Lower lobe of right lung (tissue), 2 donors: ENCODE measurements around the gene MYO1D. TPM values are rescaled to one million over a fixed set of nuclear protein-coding genes. Genes with fewer than 3 reads are reported as not detected.

Experiments
- ATAC-seq, 2 donors: fragments of 200-7000 bp; cut with Tn5 transposase; one replicate each; pipeline ENCODE4 v1.9.1; 2020 to 2022; ENCODE audit warnings: mild to moderate bottlenecking in 2 of 2, moderate library complexity in 2 of 2
- DNase-seq: peaks from one replicate; pipeline ENCODE4 v3.0.0-alpha.2; 2020
- H3K27ac ChIP-seq: fragments of 200-600 bp; one replicate; pipeline ENCODE4 v1.8.0; 2022
- H3K27me3 ChIP-seq: fragments of 200-600 bp; one replicate; pipeline ENCODE4 v1.8.0; 2022; ENCODE audit warnings: low read depth
- H3K36me3 ChIP-seq: fragments of 200-600 bp; one replicate; pipeline ENCODE4 v1.8.0; 2022; ENCODE audit warnings: mild to moderate bottlenecking
- H3K4me1 ChIP-seq: fragments of 200-600 bp; one replicate; pipeline ENCODE4 v1.8.0; 2022
- H3K4me3 ChIP-seq: fragments of 200-600 bp; one replicate; pipeline ENCODE4 v1.8.0; 2022; ENCODE audit warnings: mild to moderate bottlenecking
- H3K9me3 ChIP-seq: fragments of 200-600 bp; one replicate; pipeline ENCODE4 v1.8.0; 2022
- intact Hi-C: fragments of 100-400 bp; cut with DNase I; formaldehyde crosslinking; loops from one replicate; pipeline ENCODE4 v1.11.0; 2022
- total RNA-seq: library from RNA; stranded (reverse); fragmentation: NEBNext Ultra II Directional; extraction: Animal tissue kit (Norgen Biotek cat#: 25700); gene quantifications from one replicate; pipeline ENCODE4 v1.2.1, GENCODE V29; 2021
- TF ChIP-seq, protein P1 (sequence below): fragments of 200-600 bp; IDR thresholded peaks from one replicate; pipeline ENCODE4 v1.8.0; 2022; ENCODE audit warnings: antibody characterized with exemption, mild to moderate bottlenecking
- donor health status: DM: no; HTN: yes; CAD: no; lungs with severe emphysema.

The MYO1D gene
- total RNA-seq, 1 donor from 2014 or later = 58.0 TPM

DNA sequence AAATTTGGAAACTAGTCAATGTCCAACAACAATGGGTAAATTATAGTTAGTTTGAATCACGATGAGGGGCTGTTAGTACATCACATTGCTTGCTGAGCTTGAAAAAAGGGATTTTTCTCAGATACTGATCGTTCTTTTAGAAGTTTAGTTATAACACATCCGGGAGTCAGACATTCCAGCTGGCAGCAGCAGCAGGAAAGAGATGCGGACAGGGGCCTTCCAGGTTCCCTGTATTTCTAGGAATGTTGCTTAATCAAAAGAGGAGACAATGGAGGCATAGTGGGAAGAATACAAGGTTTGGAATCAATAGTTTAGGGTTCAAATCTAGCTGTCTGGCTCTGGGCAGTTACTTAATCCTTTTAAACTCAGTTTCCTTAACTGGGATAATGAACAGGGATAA, 362.3 kb downstream of the MYO1D start:
- ATAC-seq (no peak), DNase-seq (no peak)
- Histone ChIP-seq H3K4me1 (peaks cover 4% of the 10 kb centered on the region), H3K27ac (no peak overlapping the region), H3K36me3 (peaks cover 3% of the 10 kb centered on the region), H3K9me3 (no peaks in the 10 kb centered on the region), H3K4me3 (no peak overlapping the region), H3K27me3 (no peaks in the 10 kb centered on the region)
- TF ChIP-seq, protein P1, sequence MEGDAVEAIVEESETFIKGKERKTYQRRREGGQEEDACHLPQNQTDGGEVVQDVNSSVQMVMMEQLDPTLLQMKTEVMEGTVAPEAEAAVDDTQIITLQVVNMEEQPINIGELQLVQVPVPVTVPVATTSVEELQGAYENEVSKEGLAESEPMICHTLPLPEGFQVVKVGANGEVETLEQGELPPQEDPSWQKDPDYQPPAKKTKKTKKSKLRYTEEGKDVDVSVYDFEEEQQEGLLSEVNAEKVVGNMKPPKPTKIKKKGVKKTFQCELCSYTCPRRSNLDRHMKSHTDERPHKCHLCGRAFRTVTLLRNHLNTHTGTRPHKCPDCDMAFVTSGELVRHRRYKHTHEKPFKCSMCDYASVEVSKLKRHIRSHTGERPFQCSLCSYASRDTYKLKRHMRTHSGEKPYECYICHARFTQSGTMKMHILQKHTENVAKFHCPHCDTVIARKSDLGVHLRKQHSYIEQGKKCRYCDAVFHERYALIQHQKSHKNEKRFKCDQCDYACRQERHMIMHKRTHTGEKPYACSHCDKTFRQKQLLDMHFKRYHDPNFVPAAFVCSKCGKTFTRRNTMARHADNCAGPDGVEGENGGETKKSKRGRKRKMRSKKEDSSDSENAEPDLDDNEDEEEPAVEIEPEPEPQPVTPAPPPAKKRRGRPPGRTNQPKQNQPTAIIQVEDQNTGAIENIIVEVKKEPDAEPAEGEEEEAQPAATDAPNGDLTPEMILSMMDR = no peak
- intact Hi-C loops = no loop called here

- H3K36me3 ChIP-seq = peaks cover 3% of the 10 kb centered on the region
- no peaks in the 10 kb centered on the region for H3K27me3 ChIP-seq
- peaks cover 3% of the 10 kb centered on the region for H3K4me1 ChIP-seq
- TF ChIP-seq, protein P1 = no peak
- no peak overlapping the region for H3K27ac ChIP-seq
- no peaks in the 10 kb centered on the region for H3K9me3 ChIP-seq
- DNase-seq (no peak), ATAC-seq (no peak)
- no peak overlapping the region for H3K4me3 ChIP-seq
- intact Hi-C loops = no loop called here
Observed at GRCh38 chr17:32513579-32513978, 363.3 kb downstream of the MYO1D start.

DNA sequence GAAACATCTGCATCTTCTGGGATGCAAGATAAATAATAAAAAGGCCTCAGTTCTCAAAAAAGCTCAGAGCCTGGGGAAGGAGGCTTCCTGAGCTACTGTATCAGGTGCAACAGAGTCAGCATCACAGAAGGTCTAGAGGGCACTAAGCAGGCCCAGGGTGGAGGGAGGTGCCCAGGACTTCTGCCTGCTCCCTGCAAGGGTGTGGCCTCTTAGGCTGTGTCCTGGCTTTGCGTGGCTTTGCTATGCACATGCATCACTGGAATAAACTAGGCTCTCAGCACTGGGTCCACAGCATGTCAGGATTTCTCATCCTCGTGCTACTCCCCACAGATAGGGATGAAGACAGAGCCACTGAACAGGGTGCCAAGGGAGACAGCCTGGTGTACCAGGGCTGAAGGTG, 364.6 kb downstream of the MYO1D start:
- DNase-seq = no peak

GRCh38 chr17:32510466-32510865, 366.5 kb downstream of the MYO1D start:
- Histone ChIP-seq H3K9me3 (no peaks in the 10 kb centered on the region), H3K27me3 (no peaks in the 10 kb centered on the region), H3K4me1 (no peaks in the 10 kb centered on the region), H3K4me3 (no peak overlapping the region), H3K27ac (no peak overlapping the region), H3K36me3 (peaks cover 3% of the 10 kb centered on the region)
- DNase-seq = no peak
- TF ChIP-seq, protein P1 = no peak
- intact Hi-C loops = no loop called here
- ATAC-seq = no peak

More for the DNA sequence above, 364.6 kb downstream of the MYO1D start:
- TF ChIP-seq, protein P1 = no peak
- no peak for ATAC-seq
- no peaks in the 10 kb centered on the region for H3K27me3 ChIP-seq
- peaks cover 3% of the 10 kb centered on the region for H3K36me3 ChIP-seq
- H3K4me1 ChIP-seq = peaks cover 3% of the 10 kb centered on the region
- no peaks in the 10 kb centered on the region for H3K9me3 ChIP-seq
- intact Hi-C loops = no loop called here
- no peak overlapping the region for H3K27ac ChIP-seq
- H3K4me3 ChIP-seq = no peak overlapping the region

- DNase-seq (no peak), ATAC-seq (no peak)
- Histone ChIP-seq H3K36me3 (peaks cover 3% of the 10 kb centered on the region), H3K4me1 (peaks cover 10% of the 10 kb centered on the region), H3K27ac (no peak overlapping the region), H3K27me3 (no peaks in the 10 kb centered on the region), H3K4me3 (no peak overlapping the region), H3K9me3 (no peaks in the 10 kb centered on the region)
- intact Hi-C loops = no loop called here
- TF ChIP-seq, protein P1 = no peak
Observed at GRCh38 chr17:32508926-32509325, 368.0 kb downstream of the MYO1D start.
